ENCODE data around the gene NPC2.

Gene NPC2

DNA sequence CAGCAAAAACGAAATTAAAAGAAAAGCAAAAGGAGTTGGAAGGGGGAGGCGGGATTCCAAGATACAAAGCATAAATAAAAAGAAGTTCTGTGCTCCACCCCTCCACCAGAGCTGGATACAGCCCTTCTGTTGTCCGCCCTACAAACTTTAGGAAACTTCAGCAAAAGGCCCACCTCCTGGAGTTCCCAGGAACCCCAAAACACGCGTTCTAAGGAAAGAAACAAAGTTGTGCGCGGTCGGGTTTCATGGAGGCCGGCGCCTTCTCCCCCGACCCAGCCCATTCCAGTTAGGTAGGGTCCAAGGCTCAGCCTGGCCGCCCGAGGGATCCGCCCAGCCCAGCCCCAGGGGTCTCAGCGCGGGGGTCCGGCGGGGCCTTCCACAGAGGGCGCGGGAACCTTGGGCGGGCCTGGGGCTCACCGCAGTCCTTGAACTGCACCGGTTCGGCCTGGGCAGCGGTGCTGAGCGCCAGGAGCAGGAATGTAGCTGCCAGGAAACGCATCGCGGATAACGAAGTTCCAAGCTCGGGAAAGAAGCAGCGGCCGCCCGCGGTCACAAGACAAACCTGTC, at the start of gene NPC2:
Gene NPC2, minus strand, starts transcription at position 530 of the 567 bp plus-strand sequence. Its CDS starts 31 bp downstream, at position 499.
- no peak for DNase-seq

DNA sequence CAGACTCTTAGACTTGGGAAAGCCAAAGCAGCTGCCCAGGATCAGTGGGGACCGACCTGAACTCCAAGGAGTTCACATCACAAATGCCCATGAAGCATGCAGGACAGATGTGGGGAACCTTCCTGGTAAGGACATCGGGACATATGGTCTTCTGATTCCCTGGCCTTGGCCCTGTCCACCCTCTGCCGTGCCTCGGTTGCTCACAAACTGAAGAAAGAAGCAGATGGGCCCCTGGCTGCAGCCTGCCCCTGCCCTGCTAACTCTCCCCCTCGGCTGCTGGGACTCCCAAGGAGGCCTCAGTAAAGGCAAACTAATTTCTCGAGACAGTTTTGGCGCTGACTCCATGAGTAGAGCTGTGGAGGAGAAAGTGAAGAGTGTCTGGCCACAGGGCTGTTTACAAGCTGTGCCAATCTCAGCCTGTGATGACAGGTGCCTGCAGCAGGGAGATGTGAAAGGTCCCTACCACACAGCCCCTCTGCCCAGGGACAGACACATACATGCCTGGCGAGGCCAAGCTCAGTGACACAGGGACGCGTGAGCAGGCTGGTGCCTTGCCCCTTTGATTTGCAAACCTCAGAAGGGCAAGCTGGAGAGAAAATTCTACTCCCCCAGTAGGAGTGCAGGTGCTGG, 49.1 kb upstream of the NPC2 start:
- DNase-seq, result no peak

DNA sequence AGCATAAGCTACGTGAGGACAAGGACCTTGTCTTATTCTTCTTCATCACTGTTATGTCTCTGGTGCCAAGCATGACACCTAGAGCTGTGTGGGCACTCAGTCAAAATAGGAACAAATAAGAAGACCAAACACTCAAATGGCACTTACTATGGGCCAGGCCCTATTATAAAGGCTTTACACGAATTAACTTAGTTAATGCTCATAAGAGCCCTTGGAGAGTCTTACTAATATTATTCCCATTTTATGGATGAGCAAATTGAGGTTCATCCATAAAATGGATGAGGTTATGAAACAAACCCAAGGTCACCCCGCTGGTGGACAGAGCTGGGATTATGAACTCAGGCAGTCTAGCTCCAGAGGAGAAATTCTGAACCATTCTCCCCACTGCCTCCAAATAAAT, 48.1 kb upstream of the NPC2 start:
- DNase-seq, result no peak

DNA sequence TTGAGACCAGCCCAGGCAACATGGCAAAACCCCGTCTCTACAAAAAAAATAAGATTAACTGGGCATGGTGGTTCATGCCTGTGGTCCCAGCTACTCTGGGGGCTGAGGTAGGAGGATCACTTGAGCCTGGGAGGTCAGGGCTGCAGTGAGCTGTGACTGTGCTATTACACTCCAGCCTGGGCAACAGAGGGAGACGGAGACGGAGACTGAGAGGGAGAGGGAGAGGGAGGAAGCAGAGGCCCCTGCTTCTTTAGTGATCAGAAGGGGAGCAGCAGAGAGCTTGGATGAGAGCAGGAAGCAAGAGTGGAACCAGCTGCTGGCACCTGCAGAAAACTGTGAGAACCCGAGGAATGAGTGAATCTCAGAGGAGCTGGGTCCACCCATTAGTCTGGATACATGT, 46.4 kb upstream of the NPC2 start:
- DNase-seq, result no peak

DNA sequence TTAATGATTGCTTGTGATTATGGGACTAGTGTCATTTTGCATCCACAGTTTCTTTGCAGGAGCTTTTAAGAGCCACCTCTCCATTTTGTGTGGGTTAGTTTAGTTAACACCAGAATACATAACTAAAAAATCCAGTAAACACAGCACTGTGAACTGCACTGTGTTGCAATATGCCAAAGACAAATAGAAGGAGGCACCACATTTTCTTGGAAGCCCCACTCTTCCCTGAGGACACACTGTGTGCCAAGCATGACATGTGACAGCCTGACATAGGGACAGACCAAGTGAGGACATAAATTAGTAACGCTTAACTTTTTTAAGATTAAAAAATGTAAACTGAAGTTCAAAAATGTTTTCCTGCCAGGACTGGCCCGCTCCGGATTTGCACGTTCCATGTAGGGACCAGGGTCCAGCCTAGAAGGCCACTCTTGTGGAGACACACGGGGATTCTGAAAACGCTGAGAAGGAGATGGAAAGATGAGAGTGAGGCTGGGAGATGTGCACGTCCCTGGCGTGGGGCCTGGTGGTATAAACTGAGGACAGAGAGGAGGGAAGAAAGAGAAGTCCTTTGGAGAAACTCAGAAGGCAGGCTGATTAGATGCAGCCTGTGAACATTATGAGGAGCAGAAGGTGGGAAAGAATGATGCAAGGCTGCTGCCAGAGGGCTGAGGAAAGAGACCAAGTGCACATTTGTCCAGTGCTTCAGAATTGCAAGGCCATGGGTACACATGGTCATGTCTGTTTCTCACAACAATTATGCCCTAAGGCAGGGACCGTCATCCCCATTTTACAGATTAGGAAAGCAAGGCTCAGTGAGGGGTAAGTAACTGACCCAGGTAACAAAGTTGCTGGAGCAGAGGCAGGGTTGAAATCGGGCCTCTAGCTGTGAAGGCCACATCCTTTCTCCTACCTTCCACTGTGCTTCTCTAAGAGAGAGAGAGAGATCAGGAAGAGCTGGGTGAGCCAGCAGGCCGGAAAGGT, 45.6 kb upstream of the NPC2 start:
- DNase-seq, result no peak

DNA sequence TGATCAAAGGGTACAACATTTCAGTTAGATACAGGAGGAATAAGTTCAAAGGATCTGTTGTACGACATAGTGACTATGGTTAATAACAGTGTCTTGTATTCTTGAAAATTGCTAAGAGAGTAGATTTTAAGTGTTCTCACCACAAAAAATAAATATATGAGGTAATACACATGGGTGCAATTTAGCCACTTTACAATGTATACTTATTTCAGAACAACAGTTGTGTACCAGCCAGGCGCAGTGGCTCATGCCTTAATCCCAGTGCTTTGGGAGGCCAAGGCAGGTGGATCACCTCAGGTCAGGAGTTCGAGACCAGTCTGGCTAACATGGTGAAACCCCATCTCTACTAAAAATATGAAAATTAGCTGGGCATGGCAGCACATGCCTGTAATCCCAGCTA, 43.2 kb upstream of the NPC2 start:
- peak; percentile 16 for DNase-seq

DNA sequence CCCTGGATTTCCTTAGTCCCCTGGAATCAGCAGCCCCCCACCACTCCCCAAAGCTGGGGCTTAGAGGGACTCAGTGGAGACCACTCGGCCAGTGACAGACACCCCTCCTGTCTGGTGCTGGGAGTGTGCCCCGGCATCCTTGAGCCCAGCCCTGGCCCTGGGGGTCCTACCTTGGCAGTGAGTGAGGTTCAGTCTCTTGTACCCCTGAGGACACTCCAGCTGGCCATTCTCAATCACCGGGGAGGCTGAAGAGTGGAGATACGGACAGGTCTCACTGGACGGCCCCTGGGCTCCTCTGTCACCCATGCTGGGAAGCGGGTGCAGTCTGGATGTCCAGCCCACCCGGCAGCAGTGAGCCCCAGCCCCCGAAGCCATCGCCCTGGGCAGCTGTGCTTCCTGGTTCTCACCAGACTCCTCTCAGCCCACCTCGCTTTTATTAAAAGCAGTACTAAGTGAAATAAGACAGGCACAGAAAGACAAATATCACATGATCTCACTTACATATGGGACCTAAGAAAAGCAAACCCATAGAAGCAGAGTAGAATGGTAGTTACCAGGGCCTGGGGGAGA, 42.7 kb upstream of the NPC2 start:
- DNase-seq, result no peak

DNA sequence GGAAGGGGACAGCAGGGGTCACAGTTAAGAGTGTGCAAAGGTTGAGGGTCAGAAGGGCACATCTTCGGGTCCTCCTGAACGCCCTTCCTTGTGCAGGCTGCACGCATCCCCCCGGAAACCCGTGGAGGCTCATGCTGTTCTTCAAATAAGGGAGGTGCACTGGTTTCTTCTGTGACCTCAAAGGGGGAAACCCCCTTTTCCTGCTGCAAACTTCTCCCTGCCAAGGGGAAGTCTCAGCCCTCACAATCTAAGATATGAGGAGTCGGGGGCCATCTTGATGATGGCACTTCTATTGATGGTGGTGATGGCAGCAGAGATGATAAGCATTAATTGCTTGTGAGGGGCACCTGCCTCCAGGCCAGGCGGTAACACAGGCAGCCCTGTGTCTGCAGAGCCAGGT, 40.5 kb upstream of the NPC2 start:
- DNase-seq, result no peak

DNA sequence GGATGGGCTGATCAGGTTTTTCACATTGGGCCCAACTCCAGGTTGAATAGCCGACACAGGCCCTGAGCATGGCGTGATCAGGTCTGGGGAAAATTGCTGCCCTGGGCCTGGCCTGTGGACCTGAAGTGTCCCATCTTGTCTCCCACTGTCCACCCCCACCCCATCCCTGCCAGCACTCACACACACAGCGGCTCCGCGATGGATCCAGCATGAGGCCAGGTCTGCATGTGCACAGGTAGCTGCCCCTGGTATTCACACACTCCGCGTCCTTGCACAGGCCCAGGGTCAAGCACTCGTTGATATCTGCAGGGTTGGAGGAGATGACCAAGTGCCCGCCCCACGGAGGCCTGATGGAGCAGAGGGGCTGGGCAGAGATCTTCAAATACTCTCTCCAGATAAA, 39.1 kb upstream of the NPC2 start:
- no peak for DNase-seq

DNA sequence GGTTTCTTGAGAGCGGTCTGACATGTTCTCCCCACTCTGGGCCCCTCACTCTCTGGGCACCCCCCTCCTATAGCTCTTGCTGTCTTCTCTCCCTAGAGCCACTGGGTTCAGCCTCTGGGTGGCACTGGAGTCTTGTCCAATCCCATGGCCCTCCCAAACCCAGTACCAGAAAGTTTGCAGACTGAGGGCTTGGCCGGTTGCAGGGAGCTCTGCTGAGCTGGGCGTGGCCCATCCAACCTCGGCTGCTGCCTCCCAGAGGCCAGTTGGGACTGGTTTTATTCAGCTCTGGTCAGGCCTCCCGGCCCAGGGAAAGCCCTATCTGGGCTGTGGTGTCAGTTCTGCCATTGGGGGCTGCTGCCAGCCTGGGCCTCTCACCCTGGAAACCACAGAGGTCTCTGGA, 38.4 kb upstream of the NPC2 start:
- no peak for DNase-seq

DNA sequence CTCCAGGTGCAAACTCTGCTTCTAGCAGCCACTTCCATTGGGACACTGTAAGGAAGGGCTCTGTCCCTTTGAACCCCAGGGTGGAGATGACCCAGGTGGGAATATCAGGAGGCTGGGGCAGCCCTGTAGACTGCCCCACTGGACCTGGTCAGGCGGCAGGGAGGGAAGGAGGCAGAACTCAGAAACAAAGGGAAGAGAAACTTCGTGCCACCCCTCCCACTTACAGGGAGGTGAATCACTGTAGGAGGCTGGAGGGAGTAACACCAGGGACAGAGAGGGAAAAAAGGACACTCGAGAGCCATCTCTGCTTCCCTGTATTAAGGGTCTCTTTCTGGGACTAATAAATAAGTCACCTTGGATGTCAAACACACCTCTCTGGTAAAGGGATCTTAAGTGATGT, 37.9 kb upstream of the NPC2 start:
- no peak for DNase-seq

DNA sequence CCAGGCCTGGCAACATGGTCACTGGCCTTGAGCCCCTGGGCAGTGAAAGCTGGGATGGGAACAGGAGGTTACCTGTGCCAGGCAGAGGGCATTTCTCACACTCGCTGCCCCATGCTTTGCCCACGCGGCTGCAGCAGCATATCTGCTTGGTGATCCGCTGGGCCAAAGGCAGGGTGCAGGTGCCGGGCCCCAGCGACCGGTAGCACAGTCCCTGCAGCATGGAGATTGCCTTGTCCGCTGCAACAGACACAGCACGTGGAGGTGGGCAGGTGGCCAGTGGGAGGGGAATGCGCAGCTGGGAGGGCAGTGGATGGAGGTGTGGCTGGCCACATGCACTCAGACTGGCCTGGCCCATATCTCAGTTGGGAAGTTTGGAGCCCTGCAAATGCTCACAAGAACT, 35.8 kb upstream of the NPC2 start:
- DNase-seq, result no peak

DNA sequence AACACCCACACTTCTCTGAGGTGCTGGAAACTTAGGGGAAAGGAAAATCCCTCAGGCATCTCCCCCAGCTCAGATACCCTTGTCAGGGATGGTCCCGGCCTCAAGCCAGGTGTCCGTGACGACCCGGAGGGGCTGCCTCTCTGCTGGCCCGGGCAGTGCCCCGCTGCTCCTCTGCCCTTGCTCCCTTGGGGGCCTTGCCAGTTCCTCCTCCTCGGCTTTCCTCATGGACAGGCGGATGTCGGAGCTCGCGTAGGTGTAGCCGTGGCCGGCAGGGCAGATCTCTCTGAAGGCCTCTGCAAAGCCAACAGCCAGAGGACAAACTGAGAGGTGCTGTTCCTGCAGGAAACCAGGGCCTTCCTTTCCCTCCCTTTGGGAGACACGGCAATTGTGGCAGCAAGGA, 35.3 kb upstream of the NPC2 start:
- no peak for DNase-seq

DNA sequence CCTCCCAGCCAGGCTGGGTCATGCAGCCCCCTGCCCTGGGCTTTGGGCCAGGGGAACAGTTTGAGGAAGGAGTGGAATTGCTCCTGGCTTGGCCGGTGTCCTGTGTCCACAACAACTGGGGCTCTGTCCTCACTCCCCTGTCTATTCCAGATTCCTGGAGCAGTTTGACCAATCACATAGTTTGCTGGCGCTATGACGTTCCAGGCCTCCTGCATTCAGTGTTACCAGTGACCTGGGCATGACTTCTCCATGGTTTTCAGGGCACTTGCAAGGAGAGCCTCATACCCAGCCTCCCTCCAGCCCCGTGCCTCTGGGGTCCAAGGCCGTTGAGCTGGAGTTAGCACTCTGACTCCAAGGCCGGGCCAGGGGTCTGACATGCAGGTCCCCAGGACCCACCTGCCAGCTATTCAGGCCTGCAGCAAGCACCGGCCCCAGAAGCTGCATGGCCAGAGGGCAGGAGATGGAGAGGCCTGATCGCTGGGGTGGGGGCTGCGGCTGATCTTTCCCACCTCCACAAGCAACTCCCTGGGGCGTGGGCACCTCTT, 34.7 kb upstream of the NPC2 start:
- DNase-seq, result no peak

DNA sequence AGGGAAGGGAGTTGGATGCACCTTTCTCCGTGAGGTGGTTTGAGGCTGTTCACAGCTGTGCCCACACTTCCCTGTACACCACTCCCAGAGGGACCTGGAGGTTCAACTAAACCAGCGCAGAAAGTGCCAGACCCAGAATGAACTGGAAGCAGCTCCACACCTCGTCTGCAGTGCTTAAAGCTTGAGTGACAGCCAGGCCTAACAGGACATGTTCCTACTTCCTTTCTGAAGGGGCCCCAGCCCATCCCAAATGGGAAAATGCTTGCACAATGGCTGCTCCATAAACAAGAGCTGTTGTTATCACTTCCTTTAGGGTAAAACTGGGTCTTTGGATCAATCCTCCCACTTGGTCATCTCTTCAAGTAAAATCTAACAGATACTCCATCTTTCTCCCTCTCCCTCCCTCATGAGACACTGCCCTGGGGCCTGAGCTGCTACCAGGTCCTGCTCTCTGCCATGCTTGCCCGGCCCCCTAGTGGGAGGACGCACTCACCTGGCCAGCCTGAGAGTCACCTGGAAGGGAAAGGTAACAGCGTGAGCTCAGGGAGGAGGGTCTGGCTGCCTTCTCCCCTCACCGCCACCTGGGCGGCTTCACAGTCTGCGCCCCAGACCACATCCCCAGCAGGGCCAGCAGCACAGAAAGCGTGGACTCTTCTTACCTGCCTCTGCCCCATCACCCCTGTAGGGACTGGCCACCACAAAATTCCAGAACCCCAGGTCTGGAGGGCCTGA, 33.9 kb upstream of the NPC2 start:
- DNase-seq, result no peak

DNA sequence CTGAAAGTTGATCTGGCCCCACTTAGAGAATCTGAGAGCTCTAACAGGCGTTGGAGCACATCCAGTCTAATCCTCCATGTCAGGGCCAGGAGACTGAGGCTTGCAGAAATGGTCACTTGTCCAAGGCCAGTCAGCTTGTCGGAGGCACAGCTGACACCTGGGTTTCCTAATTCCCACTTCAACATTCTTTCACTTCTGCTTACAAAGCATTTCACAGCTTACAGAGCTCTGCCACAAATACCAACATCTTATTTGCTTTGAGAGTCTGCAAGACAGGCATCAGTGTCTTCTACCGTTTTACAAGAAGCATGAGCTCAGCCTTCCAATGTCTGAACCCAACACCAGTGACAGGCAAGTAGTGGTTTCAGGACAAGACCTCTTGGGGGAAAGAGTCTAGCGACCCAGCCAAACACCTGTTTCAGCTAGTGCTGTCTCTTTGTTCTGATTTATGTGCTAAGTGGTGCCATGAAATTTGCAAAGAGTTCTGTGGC, 32.3 kb upstream of the NPC2 start:
- DNase-seq, result no peak

DNA sequence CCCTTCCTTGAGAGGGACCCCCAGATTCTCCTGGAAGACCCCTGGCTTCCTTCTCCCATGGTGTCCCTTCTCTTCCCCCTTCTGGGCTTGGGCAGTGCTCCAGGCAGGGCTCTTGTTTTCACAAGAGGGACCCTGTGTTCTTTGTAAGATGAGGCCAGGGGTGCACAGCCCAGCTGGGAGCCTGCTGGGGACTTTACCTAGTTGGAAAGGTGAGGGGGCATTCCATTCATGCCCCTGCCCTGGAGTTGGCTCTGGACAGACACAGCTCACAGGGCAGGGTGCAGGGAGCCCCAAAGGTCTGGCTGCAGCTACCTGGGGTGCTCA, 31.7 kb upstream of the NPC2 start:
- DNase-seq, result no peak

DNA sequence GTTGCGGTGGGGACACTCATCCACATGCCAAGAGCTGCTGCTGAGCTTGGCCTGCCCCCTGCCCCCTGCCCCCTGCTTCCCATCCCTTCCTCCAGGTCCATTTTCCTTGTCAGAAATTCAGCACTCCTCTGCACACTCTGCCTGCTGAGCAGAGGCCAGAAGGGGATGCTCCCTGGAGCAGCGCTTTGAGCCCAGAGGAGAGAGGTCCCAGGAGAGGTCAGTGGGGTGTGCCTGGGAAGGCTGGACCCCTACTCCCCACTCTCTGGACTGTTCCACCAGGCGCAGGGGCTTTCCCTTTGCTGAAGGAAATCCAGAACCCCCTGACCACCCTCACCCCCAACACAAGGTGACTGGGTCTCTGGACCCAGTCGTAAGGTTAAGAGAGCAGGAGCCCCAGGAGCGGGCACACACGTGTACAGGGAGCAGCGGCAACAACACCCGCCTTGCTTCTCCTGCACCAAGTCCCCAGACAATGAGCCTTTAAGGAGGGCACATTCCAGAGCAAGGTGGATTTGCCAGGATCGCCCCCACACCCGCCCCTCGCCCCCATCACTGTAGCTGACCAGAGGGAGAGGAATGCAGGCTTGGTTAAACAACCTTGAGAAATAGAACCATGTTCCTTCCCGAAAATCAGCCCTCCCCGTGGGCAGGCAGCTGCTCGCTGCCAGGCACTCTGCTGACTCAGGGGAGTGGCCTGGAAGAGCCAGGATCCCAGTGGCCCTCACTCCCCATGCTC, 31.1 kb upstream of the NPC2 start:
- no peak for DNase-seq

DNA sequence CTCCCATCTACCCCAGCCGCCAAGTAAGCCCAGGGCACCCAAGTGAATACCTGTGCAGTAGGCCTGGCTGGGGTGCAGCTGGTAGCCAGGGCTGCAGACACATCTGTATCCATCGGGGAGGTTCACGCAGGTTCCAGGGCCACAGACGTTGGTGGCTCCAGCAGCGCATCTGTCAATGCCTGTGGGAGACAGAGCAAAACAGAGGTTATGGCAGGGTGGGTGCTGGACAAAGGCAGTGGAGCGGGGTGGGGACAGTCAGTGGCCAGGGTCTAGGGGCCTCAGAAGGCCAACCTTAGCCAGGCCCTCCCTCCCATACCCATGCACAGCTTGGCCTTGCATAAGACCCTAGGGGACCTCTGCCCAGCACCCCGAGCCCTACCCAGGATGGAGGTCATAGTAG, 29.6 kb upstream of the NPC2 start:
- DNase-seq, result no peak

DNA sequence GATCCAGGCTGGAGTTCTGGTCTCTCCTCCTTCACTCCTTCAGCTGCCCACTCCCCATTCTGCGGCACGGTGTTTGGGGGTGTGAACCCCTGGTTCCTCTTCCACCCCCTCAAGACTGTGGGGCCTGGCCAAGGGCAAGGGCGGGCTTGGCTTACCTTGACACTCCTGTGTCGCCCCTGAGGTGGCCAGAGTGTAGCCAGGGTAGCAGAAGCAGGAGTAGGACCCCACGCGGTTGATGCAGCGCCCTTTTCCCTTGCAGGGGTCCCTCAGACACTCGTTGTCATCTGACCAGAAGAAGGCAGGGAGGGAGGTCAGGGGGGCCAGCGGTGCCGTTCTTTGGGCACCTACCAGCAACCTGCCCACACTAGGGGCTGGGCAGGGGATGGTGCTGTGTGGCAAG, 28.7 kb upstream of the NPC2 start:
- DNase-seq, result no peak

DNA sequence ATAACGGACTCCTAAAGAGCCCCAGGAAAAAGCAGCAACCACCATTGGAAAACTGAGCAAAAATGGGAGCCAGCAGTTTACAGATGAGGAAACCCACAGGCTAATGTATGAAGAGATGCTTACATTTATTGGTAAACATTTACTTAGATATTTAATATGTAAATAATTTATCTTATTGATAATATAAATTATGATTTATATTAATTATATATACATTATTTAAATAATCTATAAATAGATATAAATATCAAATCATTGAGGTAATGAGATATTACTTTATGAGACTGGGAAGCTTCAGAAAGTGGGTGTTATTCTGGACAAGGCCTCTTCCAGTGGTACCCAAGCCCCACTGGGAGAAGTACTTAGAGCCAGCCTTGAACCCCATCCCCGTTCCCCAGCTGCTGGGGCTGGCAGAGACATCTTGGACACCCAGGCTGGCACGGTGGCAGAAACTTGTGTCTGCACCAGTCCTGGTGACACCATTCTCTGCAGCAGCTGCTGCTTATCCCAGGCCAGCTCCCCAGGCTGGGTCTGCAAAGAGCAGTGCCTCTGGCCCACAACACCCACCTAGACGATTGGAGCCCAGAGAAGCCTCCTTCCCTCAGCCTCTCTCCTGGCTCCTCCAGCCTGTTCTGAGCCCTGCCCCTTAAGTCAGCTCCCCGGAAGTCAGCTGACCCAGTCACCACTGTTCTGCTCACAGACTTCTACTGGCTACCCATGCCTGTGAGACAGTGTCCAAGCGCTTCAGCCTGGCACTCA, 26.4 kb upstream of the NPC2 start:
- DNase-seq, result no peak
